HCT116 (cell line): ENCODE data around the gene CBFA2T2. TPM values are rescaled to one million over a fixed set of nuclear protein-coding genes. Genes with fewer than 3 reads are reported as not detected.

Experiments
- ATAC-seq: fragments of 200-7000 bp; cut with Tn5 transposase; 2 replicates; pipeline ENCODE4 v1.9.1; 2020; ENCODE audit warnings: mild to moderate bottlenecking, moderate library complexity
- BruUV-seq: library from RNA; stranded (reverse); fragments of 400-500 nt; replicated peaks from 2 replicates; lab custom pipeline; 2021; lab: Mats Ljungman, UMichigan
- CTCF ChIA-PET: fragments of 300-600 bp; sonication (Branson Sonifier 250); formaldehyde crosslinking; loops from one replicate; lab custom pipeline; 2021; ENCODE audit warnings: antibody characterized with exemption; lab: Charles Lee
- POLR2A ChIA-PET: fragments of 300-600, 350-600 bp; sonication (Branson Sonifier 250); formaldehyde crosslinking; loops from one replicate; lab custom pipeline; 2021; ENCODE audit warnings: antibody characterized with exemption; lab: Charles Lee
- RAD21 ChIA-PET, 2 experiments: fragments of 300-600 bp; sonication (Branson Sonifier 250); formaldehyde crosslinking; loops; one replicate each; lab custom pipeline; 2023; ENCODE audit warnings: low total read pairs in 2 of 2; ENCODE audit not compliant: uncharacterized antibody in 2 of 2, unreplicated experiment in 2 of 2, low non-redundant PET in 1 of 2; lab: Charles Lee
- DNase-seq: peaks from one replicate; pipeline ENCODE4 v3.0.0-alpha.2; 2010; ENCODE audit warnings: low read depth, low spot score
- H2AFZ ChIP-seq: fragments of 200-600 bp; shearing (Covaris generic), sonication (generic); 2 replicates; pipeline ENCODE4 v1.6.1; 2017; ENCODE audit warnings: low read depth, mixed run types, mixed read lengths, antibody characterized with exemption, low read length; ENCODE audit not compliant: poor library complexity, severe bottlenecking
- H3K27ac ChIP-seq: 2 replicates; pipeline ENCODE4 v1.5.1; 2012; ENCODE audit warnings: low read depth, low read length
- H3K27me3 ChIP-seq: fragments of 200-600 bp; sonication (generic); 2 replicates; pipeline ENCODE4 v1.6.1; 2016; ENCODE audit warnings: mixed run types, low read length, mixed read lengths; ENCODE audit not compliant: insufficient read depth
- H3K36me3 ChIP-seq, 2 experiments: fragments of 200-500 bp in 1 of 2; fragments of 200-600 bp in 1 of 2; sonication (Bioruptor generic) in 1 of 2; sonication (generic) in 1 of 2; 2 replicates each; pipeline versions ENCODE4 v1.5.1 to v1.6.1; 2014 to 2016; ENCODE audit warnings: low read length in 2 of 2, inconsistent platforms in 1 of 2, mixed read lengths in 1 of 2, mixed run types in 1 of 2; ENCODE audit not compliant: insufficient read depth in 2 of 2, control insufficient read depth in 1 of 2
- H3K4me1 ChIP-seq, 2 experiments: fragments of 200-600 bp in 1 of 2; sonication (generic) in 1 of 2; 2 replicates each; pipeline versions ENCODE4 v1.5.1 to v1.6.1; 2012 to 2017; ENCODE audit warnings: low read length in 2 of 2, inconsistent platforms in 1 of 2, mild to moderate bottlenecking in 1 of 2, mixed read lengths in 1 of 2, mixed run types in 1 of 2, moderate library complexity in 1 of 2; ENCODE audit not compliant: insufficient read depth in 2 of 2, control insufficient read depth in 1 of 2
- H3K4me2 ChIP-seq: fragments of 200-600 bp; sonication (generic); 2 replicates; pipeline ENCODE4 v1.6.1; 2017; ENCODE audit warnings: mixed run types, low read length, mixed read lengths
- H3K4me3 ChIP-seq, 2 experiments: fragments of 200-600 bp in 1 of 2; sonication (generic) in 1 of 2; replicated peaks in 1 of 2; 2 replicates each; pipeline ENCODE4 v1.5.1; 2011 to 2016; ENCODE audit warnings: low read length in 2 of 2, control low read depth in 1 of 2, low read depth in 1 of 2, mild to moderate bottlenecking in 1 of 2, mixed read lengths in 1 of 2, mixed run types in 1 of 2
- H3K79me2 ChIP-seq: fragments of 200-600 bp; sonication (generic); 2 replicates; pipeline ENCODE4 v1.6.1; 2017; ENCODE audit warnings: mild to moderate bottlenecking, mixed run types, low read length, moderate library complexity, mixed read lengths; ENCODE audit not compliant: insufficient read depth
- H3K9ac ChIP-seq: fragments of 200-600 bp; sonication (generic); 2 replicates; pipeline ENCODE4 v1.6.1; 2016; ENCODE audit warnings: low read length, mixed read lengths
- H3K9me2 ChIP-seq: fragments of 200-600 bp; sonication (generic), shearing (Covaris generic); 2 replicates; pipeline ENCODE4 v1.6.1; 2017; ENCODE audit warnings: mixed run types, mild to moderate bottlenecking, moderate library complexity; ENCODE audit not compliant: insufficient read depth
- H3K9me3 ChIP-seq, 2 experiments: fragments of 200-500 bp in 1 of 2; fragments of 200-600 bp in 1 of 2; sonication (Bioruptor generic) in 1 of 2; sonication (generic) in 1 of 2; 2 replicates each; pipeline ENCODE4 v1.6.1; 2014 to 2017; ENCODE audit warnings: low read length in 2 of 2, mixed read lengths in 2 of 2, inconsistent platforms in 1 of 2, low read depth in 1 of 2, mild to moderate bottlenecking in 1 of 2, mixed run types in 1 of 2, moderate library complexity in 1 of 2; ENCODE audit not compliant: control insufficient read depth in 1 of 2, insufficient read depth in 1 of 2
- H4K20me1 ChIP-seq: fragments of 200-600 bp; sonication (generic), shearing (Covaris generic); 2 replicates; pipeline ENCODE4 v1.6.1; 2017; ENCODE audit warnings: mixed run types, mild to moderate bottlenecking, moderate library complexity; ENCODE audit not compliant: insufficient read depth
- CBX3 ChIP-seq: IDR thresholded peaks from 2 replicates; pipeline ENCODE4 v1.6.1; 2012; ENCODE audit warnings: low read depth
- CEBPB ChIP-seq: IDR thresholded peaks from 2 replicates; pipeline ENCODE4 v1.6.1; 2012; ENCODE audit warnings: low read depth
- EZH2phosphoT487 ChIP-seq: fragments of 200-600 bp; IDR thresholded peaks from 2 replicates; pipeline ENCODE4 v1.6.1; 2018; ENCODE audit warnings: antibody characterized with exemption, borderline replicate concordance
- SP1 ChIP-seq: IDR thresholded peaks from 2 replicates; pipeline ENCODE4 v1.6.1; 2012; ENCODE audit warnings: low read depth
- SRF ChIP-seq: IDR thresholded peaks from 2 replicates; pipeline ENCODE4 v1.6.1; 2012; ENCODE audit warnings: low read depth
- YY1 ChIP-seq: IDR thresholded peaks from 2 replicates; pipeline ENCODE4 v1.6.1; 2011; ENCODE audit warnings: low read length, low read depth, moderate library complexity, mild to moderate bottlenecking; ENCODE audit not compliant: insufficient replicate concordance; ENCODE audit errors: extremely low read depth
- ZFX ChIP-seq: fragments of 450-650 bp; IDR thresholded peaks from 2 replicates; pipeline ENCODE4 v1.6.1; 2017
- ZNF274 ChIP-seq: fragments of 200-500 bp; sonication (Bioruptor generic); IDR thresholded peaks from 2 replicates; pipeline ENCODE4 v1.6.1; 2014; ENCODE audit warnings: mild to moderate bottlenecking, low read depth, low read length, inconsistent platforms
- intact Hi-C: fragments of 100-400 bp; cut with micrococcal nuclease; formaldehyde crosslinking; loops from 2 replicates; pipeline ENCODE4 v1.10.0; 2022
- total RNA-seq: library from RNA; stranded (reverse); gene quantifications from one replicate; pipeline ENCODE4 v1.2.1, GENCODE V29; 2021; ENCODE audit not compliant: unreplicated experiment
- TF ChIP-seq, protein P1 (sequence below): IDR thresholded peaks from 2 replicates; pipeline ENCODE4 v1.6.1; 2012; ENCODE audit warnings: low read depth

Gene CBFA2T2
- total RNA-seq, 1 experiment from 2014 or later, result 8.0 TPM

DNA sequence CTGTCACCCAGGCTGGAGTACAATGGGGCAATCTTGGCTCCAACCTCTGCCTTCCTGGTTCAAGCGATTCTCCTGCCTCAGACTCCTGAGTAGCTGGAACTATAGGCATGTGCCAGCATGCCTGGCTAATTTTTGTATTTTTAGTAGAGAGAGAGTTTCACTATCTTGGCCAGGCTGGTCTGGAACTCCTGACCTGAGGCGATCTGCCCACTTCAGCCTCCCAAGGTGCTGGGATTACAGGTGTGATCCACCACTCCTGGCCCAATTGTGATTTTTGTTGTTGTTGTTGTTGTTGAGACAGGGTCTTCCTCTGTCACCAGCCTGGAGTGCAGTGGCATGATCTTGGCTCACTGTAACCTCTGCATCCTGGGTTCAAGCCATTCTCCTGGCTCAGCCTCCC is 69.3 kb downstream of the CBFA2T2 start:
- TF ChIP-seq EZH2phosphoT487 (no peak), CBX3 (no peak), ZNF274 (no peak), SRF (no peak), CEBPB (no peak), SP1 (no peak), ZFX (no peak), YY1 (no peak)
- TF ChIP-seq, protein P1, sequence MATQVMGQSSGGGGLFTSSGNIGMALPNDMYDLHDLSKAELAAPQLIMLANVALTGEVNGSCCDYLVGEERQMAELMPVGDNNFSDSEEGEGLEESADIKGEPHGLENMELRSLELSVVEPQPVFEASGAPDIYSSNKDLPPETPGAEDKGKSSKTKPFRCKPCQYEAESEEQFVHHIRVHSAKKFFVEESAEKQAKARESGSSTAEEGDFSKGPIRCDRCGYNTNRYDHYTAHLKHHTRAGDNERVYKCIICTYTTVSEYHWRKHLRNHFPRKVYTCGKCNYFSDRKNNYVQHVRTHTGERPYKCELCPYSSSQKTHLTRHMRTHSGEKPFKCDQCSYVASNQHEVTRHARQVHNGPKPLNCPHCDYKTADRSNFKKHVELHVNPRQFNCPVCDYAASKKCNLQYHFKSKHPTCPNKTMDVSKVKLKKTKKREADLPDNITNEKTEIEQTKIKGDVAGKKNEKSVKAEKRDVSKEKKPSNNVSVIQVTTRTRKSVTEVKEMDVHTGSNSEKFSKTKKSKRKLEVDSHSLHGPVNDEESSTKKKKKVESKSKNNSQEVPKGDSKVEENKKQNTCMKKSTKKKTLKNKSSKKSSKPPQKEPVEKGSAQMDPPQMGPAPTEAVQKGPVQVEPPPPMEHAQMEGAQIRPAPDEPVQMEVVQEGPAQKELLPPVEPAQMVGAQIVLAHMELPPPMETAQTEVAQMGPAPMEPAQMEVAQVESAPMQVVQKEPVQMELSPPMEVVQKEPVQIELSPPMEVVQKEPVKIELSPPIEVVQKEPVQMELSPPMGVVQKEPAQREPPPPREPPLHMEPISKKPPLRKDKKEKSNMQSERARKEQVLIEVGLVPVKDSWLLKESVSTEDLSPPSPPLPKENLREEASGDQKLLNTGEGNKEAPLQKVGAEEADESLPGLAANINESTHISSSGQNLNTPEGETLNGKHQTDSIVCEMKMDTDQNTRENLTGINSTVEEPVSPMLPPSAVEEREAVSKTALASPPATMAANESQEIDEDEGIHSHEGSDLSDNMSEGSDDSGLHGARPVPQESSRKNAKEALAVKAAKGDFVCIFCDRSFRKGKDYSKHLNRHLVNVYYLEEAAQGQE, result no peak
- Histone ChIP-seq H3K4me1 (peaks cover 16 to 21% of the 10 kb centered on the region in 2 experiments), H3K79me2 (no peaks in the 10 kb centered on the region), H2AFZ (no peak overlapping the region), H3K4me3 (no peak overlapping the region), H3K27ac (no peak overlapping the region), H3K4me2 (no peak overlapping the region), H3K9ac (no peak overlapping the region), H3K9me2 (no peaks in the 10 kb centered on the region), H3K9me3 (no peaks in the 10 kb centered on the region), H3K36me3 (no peaks in the 10 kb centered on the region), H4K20me1 (no peaks in the 10 kb centered on the region), H3K27me3 (no peaks in the 10 kb centered on the region)
- POLR2A ChIA-PET, result no interaction called here
- CTCF ChIA-PET, result no interaction called here
- no TSS peak for BruUV-seq
- intact Hi-C loops, result no loop called here
- no peak for ATAC-seq
- RAD21 ChIA-PET, result no interaction called here
- no peak for DNase-seq
